ENCODE measurements around the gene PLD3.

PLD3 gene

GRCh38 chr19:40348125-40348913, at the start of gene PLD3, which contains the start of gene C19orf47:
TSS of gene PLD3 (plus strand) at chr19:40348695. CDS start at chr19:40366484, 17,789 bp downstream.
TSS of gene C19orf47 (minus strand) at chr19:40348397. CDS start at chr19:40341857, 6,540 bp downstream.
- peak within 1 kb of the TSS; percentile 82 for H3K4me3 ChIP-seq (ENCODE audit: low read depth, low read length)
- no peak for TF ChIP-seq CTCF (IDR thresholded peaks at IDR 0.05; ENCODE audit: borderline replicate concordance, insufficient read depth, low read depth, low read length)

GRCh38 chr19:40300668-40301067, 47.8 kb upstream of the PLD3 start:
- TF ChIP-seq CTCF (IDR thresholded peaks at IDR 0.05; ENCODE audit: borderline replicate concordance, insufficient read depth, low read depth, low read length): no peak
- H3K4me3 ChIP-seq (ENCODE audit: low read depth, low read length): no peak overlapping the region

DNA sequence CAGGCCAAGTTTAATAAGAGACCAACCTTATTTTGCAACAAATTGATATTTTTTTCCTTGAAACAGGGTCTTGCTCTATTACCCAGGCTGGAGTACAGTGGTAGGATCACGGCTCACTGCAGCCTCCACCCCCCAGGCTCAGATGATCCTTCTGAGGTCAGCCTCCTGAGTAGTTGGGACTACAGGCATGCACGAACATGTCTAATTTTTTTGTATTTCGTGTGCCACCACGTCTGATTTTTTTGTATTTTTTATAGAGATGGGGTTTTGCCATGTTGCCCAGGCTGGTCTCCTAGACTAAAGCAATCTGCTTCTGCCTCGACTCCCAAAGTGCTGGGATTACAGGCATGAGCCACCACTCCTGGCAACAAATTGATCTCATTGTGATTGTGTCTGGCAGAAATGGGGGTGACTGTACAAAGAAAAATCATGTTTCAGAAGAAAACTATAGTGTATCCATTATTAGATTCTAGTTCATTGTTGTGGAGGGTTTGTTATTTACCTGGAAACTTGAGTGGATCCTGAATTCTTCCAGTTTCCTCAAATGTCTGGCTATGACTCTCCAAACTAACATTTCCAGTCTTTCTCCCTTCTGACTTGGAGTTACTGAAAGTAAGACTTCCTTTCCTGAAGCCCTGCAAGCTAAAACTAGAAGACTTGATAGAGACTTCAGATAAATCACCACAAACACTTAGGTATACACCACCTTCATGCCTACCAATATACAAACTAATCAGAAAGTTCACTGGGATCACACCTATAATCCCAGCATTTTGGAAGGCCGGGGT, 46.1 kb upstream of the PLD3 start:
- H3K4me3 ChIP-seq (ENCODE audit: low read depth, low read length): no peak overlapping the region
- no peak for TF ChIP-seq CTCF (IDR thresholded peaks at IDR 0.05; ENCODE audit: borderline replicate concordance, insufficient read depth, low read depth, low read length)

DNA sequence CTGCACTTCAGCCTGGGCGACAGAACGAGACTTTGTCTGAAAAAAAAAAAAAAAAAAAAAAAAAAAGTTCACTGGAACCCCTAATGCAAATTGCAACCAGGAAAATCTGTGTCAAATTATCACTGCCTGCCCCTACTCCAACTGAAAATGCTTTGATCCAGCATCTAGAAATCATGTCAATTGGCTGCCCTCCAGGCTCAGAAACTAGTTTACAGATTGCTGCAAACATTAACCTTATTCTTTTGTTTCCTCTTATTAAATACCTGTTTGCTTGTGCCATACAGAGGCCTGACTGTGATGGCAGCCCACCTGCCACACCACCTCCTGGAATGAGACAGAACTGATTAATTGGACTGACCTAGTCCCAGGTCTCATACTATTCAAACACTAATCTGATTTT, 44.7 kb upstream of the PLD3 start:
- TF ChIP-seq CTCF (IDR thresholded peaks at IDR 0.05; ENCODE audit: borderline replicate concordance, insufficient read depth, low read depth, low read length): no peak
- H3K4me3 ChIP-seq (ENCODE audit: low read depth, low read length): no peak overlapping the region

DNA sequence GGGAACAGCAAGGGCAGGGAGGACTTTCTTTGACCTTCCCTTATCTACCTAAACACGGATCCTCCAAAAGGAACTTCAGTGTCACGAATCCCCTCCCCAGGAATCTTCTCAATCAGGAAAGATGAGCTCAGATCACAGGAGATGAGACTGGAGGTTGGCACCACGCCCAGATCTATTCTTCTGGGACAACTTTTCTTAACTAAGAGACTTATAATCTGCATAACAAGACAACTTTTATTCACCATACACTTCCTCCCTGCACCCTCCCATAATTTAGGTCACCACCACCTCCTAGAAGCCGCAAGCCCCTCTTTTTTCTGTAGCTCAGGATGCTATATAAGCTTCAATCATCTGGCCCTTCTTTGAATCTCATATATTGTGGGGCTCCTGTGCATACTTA, 44.2 kb upstream of the PLD3 start:
- TF ChIP-seq CTCF (IDR thresholded peaks at IDR 0.05; ENCODE audit: borderline replicate concordance, insufficient read depth, low read depth, low read length): no peak
- H3K4me3 ChIP-seq (ENCODE audit: low read depth, low read length): no peak overlapping the region

DNA sequence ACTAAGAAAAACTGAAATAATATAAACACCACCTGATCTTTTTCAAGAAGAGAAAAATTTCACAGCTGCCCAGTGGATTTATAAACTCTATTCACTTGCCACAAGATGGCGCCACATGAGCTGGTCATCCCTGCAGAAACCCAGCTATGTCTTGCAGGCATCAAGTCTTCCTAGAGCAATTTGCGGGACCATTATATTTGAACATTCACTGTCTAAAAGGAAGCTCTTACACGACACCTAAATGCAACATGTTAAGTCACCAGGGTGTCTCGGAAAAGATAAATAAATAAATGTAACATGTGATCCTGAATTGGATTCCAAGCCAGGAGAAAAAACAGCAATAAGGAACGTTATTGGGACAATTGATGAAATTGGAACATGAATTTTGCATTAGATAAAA, 43.1 kb upstream of the PLD3 start:
- TF ChIP-seq CTCF (IDR thresholded peaks at IDR 0.05; ENCODE audit: borderline replicate concordance, insufficient read depth, low read depth, low read length): peak; percentile 51; the same call in 1 of the 2 replicates
- H3K4me3 ChIP-seq (ENCODE audit: low read depth, low read length): no peak overlapping the region

Measured in GM12875 (cell line).